ENCODE measurements around the gene RASSF4. TPM values are rescaled to one million over a fixed set of nuclear protein-coding genes. Genes with fewer than 3 reads are reported as not detected.
A peak's percentile ranks its signal among the peaks of the same experiment; 100 is the strongest.

The RASSF4 gene
- total RNA-seq, 2 experiments from 2014 or later: 1.1 to 2.2 TPM

- Mint-ChIP-seq H3K4me3 (no peak overlapping the region), H3K9me3 (no peaks in the 10 kb centered on the region), H3K27me3 (ENCODE audit: low read depth) (no peaks in the 10 kb centered on the region)
These were observed 3.5 kb downstream of the RASSF4 start for GRCh38 chr10:44962870-44963738.

GRCh38 chr10:44963772-44964633, 4.4 kb downstream of the RASSF4 start:
- no peaks in the 10 kb centered on the region for H3K9me3 Mint-ChIP-seq
- no peak overlapping the region for H3K27ac Mint-ChIP-seq
- no peaks in the 10 kb centered on the region for H3K27me3 Mint-ChIP-seq (ENCODE audit: low read depth)
- no peak for DNase-seq
- intact Hi-C loops (cut with micrococcal nuclease): loop anchor here (10.0 kb wide), 1 partner anchor 1149 kb away; no protein-coding TSS in a partner anchor
- H3K4me1 Mint-ChIP-seq (ENCODE audit: low read depth): peaks cover 37% of the 10 kb centered on the region
- CTCF ChIA-PET: interaction anchor here (1.0 to 1.9 kb wide), 4 partner anchors 10 to 31 kb away, joined by 3 to 5 read pairs (median 4); no protein-coding TSS in a partner anchor
- no peak overlapping the region for H3K4me3 Mint-ChIP-seq
- no peaks in the 10 kb centered on the region for H3K36me3 Mint-ChIP-seq (ENCODE audit: low read depth)

More at GRCh38 chr10:44962870-44963738, 3.5 kb downstream of the RASSF4 start:
- no peak for DNase-seq
- H3K36me3 Mint-ChIP-seq (ENCODE audit: low read depth): peaks cover 1% of the 10 kb centered on the region
- CTCF ChIA-PET: interaction anchor here (1.5 to 1.9 kb wide), 3 partner anchors 13 to 30 kb away, joined by 3 to 5 read pairs (median 4); no protein-coding TSS in a partner anchor
- H3K4me1 Mint-ChIP-seq (ENCODE audit: low read depth): peaks cover 33% of the 10 kb centered on the region
- H3K27ac Mint-ChIP-seq: no peak overlapping the region
- intact Hi-C loops (cut with micrococcal nuclease): loop anchor here (10.0 kb wide), 1 partner anchor 1148 kb away; no protein-coding TSS in a partner anchor

- Mint-ChIP-seq H3K27ac (no peak overlapping the region), H3K4me1 (ENCODE audit: low read depth) (peaks cover 38% of the 10 kb centered on the region), H3K36me3 (ENCODE audit: low read depth) (no peaks in the 10 kb centered on the region), H3K4me3 (no peak overlapping the region), H3K27me3 (ENCODE audit: low read depth) (no peaks in the 10 kb centered on the region), H3K9me3 (no peaks in the 10 kb centered on the region)
- CTCF ChIA-PET: no interaction called here
- intact Hi-C loops (cut with micrococcal nuclease): loop anchor here (10.0 kb wide), 1 partner anchor 1150 kb away; no protein-coding TSS in a partner anchor
- DNase-seq: no peak
These were observed 5.5 kb downstream of the RASSF4 start for GRCh38 chr10:44965104-44965503.

- peak; percentile 40 for DNase-seq
- H3K27ac Mint-ChIP-seq: peak overlapping the region; percentile 61
These were observed 6.1 kb downstream of the RASSF4 start for GRCh38 chr10:44965651-44966097.

GRCh38 chr10:44966129-44966815, 6.7 kb downstream of the RASSF4 start:
- peaks cover 33% of the 10 kb centered on the region for H3K4me1 Mint-ChIP-seq (ENCODE audit: low read depth)
- no peak overlapping the region for H3K4me3 Mint-ChIP-seq
- H3K9me3 Mint-ChIP-seq: no peaks in the 10 kb centered on the region
- intact Hi-C loops (cut with micrococcal nuclease): loop anchor here (10.0 kb wide), 1 partner anchor 1151 kb away; no protein-coding TSS in a partner anchor
- no peaks in the 10 kb centered on the region for H3K27me3 Mint-ChIP-seq (ENCODE audit: low read depth)
- CTCF ChIA-PET: interaction anchor here (0.6 to 4.8 kb wide), 2 partner anchors 21 to 33 kb away, joined by 3 to 26 read pairs; no protein-coding TSS in a partner anchor
- DNase-seq: no peak
- H3K36me3 Mint-ChIP-seq (ENCODE audit: low read depth): no peaks in the 10 kb centered on the region
- H3K27ac Mint-ChIP-seq: peak overlapping the region; percentile 61

More at GRCh38 chr10:44965651-44966097, 6.1 kb downstream of the RASSF4 start:
- Mint-ChIP-seq H3K4me1 (ENCODE audit: low read depth) (peaks cover 33% of the 10 kb centered on the region), H3K9me3 (no peaks in the 10 kb centered on the region), H3K4me3 (no peak overlapping the region), H3K27me3 (ENCODE audit: low read depth) (no peaks in the 10 kb centered on the region), H3K36me3 (ENCODE audit: low read depth) (no peaks in the 10 kb centered on the region)
- CTCF ChIA-PET: interaction anchor here (4.8 kb wide), 1 partner anchor 32 kb away, joined by 26 read pairs; no protein-coding TSS in a partner anchor
- intact Hi-C loops (cut with micrococcal nuclease): loop anchor here (10.0 kb wide), 1 partner anchor 1151 kb away; no protein-coding TSS in a partner anchor

- H3K27me3 Mint-ChIP-seq (ENCODE audit: low read depth): no peaks in the 10 kb centered on the region
- CTCF ChIA-PET: interaction anchor here (0.6 to 4.8 kb wide), 3 partner anchors 21 to 1534 kb away, joined by 3 to 26 read pairs (median 7); no protein-coding TSS in a partner anchor
- no peaks in the 10 kb centered on the region for H3K36me3 Mint-ChIP-seq (ENCODE audit: low read depth)
- DNase-seq: no peak
- peaks cover 33% of the 10 kb centered on the region for H3K4me1 Mint-ChIP-seq (ENCODE audit: low read depth)
- intact Hi-C loops (cut with micrococcal nuclease): loop anchor here (10.0 kb wide), 1 partner anchor 1152 kb away; no protein-coding TSS in a partner anchor
- H3K4me3 Mint-ChIP-seq: no peak overlapping the region
- H3K9me3 Mint-ChIP-seq: no peaks in the 10 kb centered on the region
- no peak overlapping the region for H3K27ac Mint-ChIP-seq
These were observed 7.4 kb downstream of the RASSF4 start for GRCh38 chr10:44966816-44967509.

- Mint-ChIP-seq H3K9me3 (no peaks in the 10 kb centered on the region), H3K4me3 (no peak overlapping the region), H3K36me3 (ENCODE audit: low read depth) (no peaks in the 10 kb centered on the region), H3K27me3 (ENCODE audit: low read depth) (no peaks in the 10 kb centered on the region), H3K27ac (no peak overlapping the region), H3K4me1 (ENCODE audit: low read depth) (peaks cover 33% of the 10 kb centered on the region)
- intact Hi-C loops (cut with micrococcal nuclease): loop anchor here (10.0 kb wide), 1 partner anchor 1153 kb away; no protein-coding TSS in a partner anchor
- no peak for DNase-seq
- CTCF ChIA-PET: interaction anchor here (0.6 to 4.8 kb wide), 2 partner anchors 34 to 1535 kb away, joined by 7 to 26 read pairs; no protein-coding TSS in a partner anchor
These were observed 8.0 kb downstream of the RASSF4 start for GRCh38 chr10:44967616-44968015.

GRCh38 chr10:44968091-44968490, 8.5 kb downstream of the RASSF4 start:
- Mint-ChIP-seq H3K27ac (no peak overlapping the region), H3K27me3 (ENCODE audit: low read depth) (no peaks in the 10 kb centered on the region), H3K36me3 (ENCODE audit: low read depth) (no peaks in the 10 kb centered on the region), H3K4me3 (no peak overlapping the region), H3K4me1 (ENCODE audit: low read depth) (peaks cover 33% of the 10 kb centered on the region), H3K9me3 (no peaks in the 10 kb centered on the region)
- DNase-seq: peak; percentile 32
- CTCF ChIA-PET: interaction anchor here (4.8 kb wide), 1 partner anchor 35 kb away, joined by 26 read pairs; no protein-coding TSS in a partner anchor
- intact Hi-C loops (cut with micrococcal nuclease): loop anchor here (10.0 kb wide), 1 partner anchor 1153 kb away; no protein-coding TSS in a partner anchor

GRCh38 chr10:44968500-44969400, 9.1 kb downstream of the RASSF4 start:
- intact Hi-C loops (cut with micrococcal nuclease): loop anchor here (10.0 kb wide), 1 partner anchor 1154 kb away; no protein-coding TSS in a partner anchor
- Mint-ChIP-seq H3K36me3 (ENCODE audit: low read depth) (no peaks in the 10 kb centered on the region), H3K27me3 (ENCODE audit: low read depth) (no peaks in the 10 kb centered on the region), H3K27ac (peak overlapping the region; percentile 0), H3K4me1 (ENCODE audit: low read depth) (peaks cover 39% of the 10 kb centered on the region), H3K4me3 (no peak overlapping the region), H3K9me3 (no peaks in the 10 kb centered on the region)
- peak; percentile 45 for DNase-seq
- CTCF ChIA-PET: interaction anchor here (4.8 kb wide), 1 partner anchor 35 kb away, joined by 26 read pairs; no protein-coding TSS in a partner anchor

GRCh38 chr10:44969854-44970253, 10.3 kb downstream of the RASSF4 start:
- Mint-ChIP-seq H3K36me3 (ENCODE audit: low read depth) (no peaks in the 10 kb centered on the region), H3K27ac (no peak overlapping the region), H3K27me3 (ENCODE audit: low read depth) (no peaks in the 10 kb centered on the region), H3K9me3 (no peaks in the 10 kb centered on the region), H3K4me1 (ENCODE audit: low read depth) (peaks cover 42% of the 10 kb centered on the region), H3K4me3 (no peak overlapping the region)
- intact Hi-C loops (cut with micrococcal nuclease): loop anchor here (10.0 kb wide), 2 partner anchors 55 to 1155 kb away; partner anchors contain the start of gene TMEM72
- DNase-seq: no peak
- CTCF ChIA-PET: interaction anchor here (4.8 kb wide), 1 partner anchor 37 kb away, joined by 26 read pairs; no protein-coding TSS in a partner anchor

Data from activated naive CD4-positive, alpha-beta T cell treated with anti-CD3 and anti-CD28 coated beads for 36 hours (primary cell).